GM23248 (cell line): Measurements from ENCODE around the gene WNT10A.

Source experiments
- EZH2 ChIP-seq: fragments of 200-600 bp; sonication (generic); IDR thresholded peaks from 2 replicates; pipeline ENCODE4 v1.6.1; 2018; ENCODE audit warnings: antibody characterized with exemption, mild to moderate bottlenecking; ENCODE audit not compliant: insufficient read depth, poor library complexity, severe bottlenecking
- EZH2phosphoT487 ChIP-seq: fragments of 200-600 bp; sonication (generic); IDR thresholded peaks from 2 replicates; pipeline ENCODE4 v1.6.1; 2018; ENCODE audit warnings: antibody characterized with exemption, moderate library complexity, mild to moderate bottlenecking, low read depth; ENCODE audit not compliant: insufficient read depth

DNA sequence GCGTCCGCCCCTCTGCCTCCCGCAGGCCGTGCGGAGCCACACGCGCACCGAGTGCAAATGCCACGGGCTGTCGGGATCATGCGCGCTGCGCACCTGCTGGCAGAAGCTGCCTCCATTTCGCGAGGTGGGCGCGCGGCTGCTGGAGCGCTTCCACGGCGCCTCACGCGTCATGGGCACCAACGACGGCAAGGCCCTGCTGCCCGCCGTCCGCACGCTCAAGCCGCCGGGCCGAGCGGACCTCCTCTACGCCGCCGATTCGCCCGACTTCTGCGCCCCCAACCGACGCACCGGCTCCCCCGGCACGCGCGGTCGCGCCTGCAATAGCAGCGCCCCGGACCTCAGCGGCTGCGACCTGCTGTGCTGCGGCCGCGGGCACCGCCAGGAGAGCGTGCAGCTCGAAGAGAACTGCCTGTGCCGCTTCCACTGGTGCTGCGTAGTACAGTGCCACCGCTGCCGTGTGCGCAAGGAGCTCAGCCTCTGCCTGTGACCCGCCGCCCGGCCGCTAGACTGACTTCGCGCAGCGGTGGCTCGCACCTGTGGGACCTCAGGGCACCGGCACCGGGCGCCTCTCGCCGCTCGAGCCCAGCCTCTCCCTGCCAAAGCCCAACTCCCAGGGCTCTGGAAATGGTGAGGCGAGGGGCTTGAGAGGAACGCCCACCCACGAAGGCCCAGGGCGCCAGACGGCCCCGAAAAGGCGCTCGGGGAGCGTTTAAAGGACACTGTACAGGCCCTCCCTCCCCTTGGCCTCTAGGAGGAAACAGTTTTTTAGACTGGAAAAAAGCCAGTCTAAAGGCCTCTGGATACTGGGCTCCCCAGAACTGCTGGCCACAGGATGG lies 7.1 kb upstream of the WNT10A start:
- TF ChIP-seq EZH2 = no peak
- TF ChIP-seq EZH2phosphoT487 = no peak
